ENCODE results near the gene MRTO4.
A peak's percentile ranks its signal among the peaks of the same experiment; 100 is the strongest.

DNA sequence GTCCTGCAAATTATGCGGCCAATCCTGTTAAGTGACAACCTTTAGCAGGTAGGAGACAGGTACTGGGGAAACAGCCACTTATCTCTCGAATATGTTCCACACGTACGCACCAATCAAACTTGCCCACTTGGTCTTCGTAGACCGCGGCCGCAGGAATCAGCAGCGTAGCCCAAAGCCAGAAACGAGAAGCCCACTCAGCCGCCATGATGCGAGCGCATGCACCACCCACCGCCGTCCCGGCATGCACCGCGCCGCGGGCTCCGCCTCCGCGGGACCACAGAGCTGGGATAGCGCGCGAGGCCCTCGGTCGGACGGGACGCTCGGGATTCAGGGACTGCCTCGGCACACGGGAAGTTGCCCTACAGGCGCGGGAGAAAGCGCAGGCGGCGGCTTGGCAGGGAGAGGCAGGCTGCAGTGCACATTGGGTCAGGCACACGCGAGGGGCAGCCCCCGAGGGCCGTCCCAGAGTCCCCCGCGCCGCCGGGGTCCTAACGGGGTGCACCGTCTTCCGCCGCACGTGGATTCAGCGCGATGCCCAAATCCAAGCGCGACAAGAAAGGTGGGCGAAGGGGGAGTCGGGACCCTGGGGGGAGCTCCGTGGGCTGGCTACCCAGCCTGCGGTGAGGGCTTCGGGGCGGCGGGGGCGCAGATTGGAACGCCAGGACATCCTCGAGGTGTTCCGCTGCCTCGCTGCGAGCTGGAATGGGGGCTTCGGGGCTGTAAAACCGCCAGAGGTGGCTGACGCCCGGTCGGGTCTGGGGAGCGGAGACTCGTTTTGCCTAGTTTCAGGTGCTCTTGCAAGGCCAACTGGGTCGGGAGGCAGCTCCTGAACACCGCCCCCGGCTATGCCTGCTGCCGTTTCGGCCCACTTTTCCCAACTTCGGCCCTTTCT is at the start of gene MRTO4, which contains the start of gene EMC1:
- peak; percentile 98 for TF ChIP-seq POLR2AphosphoS5 (IDR thresholded peaks at IDR 0.05; ENCODE audit: low read depth, low read length)
- peak; percentile 98 for TF ChIP-seq POLR2A (IDR thresholded peaks at IDR 0.05; ENCODE audit: low read depth, low read length)
- peak; percentile 95 for TF ChIP-seq TAF1 (IDR thresholded peaks at IDR 0.05; ENCODE audit: borderline replicate concordance, low read depth, low read length)

Data from GM12892 (cell line).